B cell (primary cell): ENCODE measurements around the gene COL19A1.
"Not testable (repeated sequence)": the region's sequence is repeated elsewhere in the genome, so short reads cannot be mapped to it uniquely, and the experiment has no call there.

ENCODE experiments used
- CTCF ChIP-seq: fragments of 200-600 bp; IDR thresholded peaks from one replicate; pipeline ENCODE4 v1.8.0; 2022; ENCODE audit warnings: antibody characterized with exemption, mild to moderate bottlenecking
- EZH2 ChIP-seq: IDR thresholded peaks from 2 replicates; pipeline ENCODE4 v1.6.1; 2012; ENCODE audit warnings: borderline replicate concordance, low read depth, mild to moderate bottlenecking, moderate library complexity, low read length; ENCODE audit not compliant: insufficient read depth, poor library complexity, severe bottlenecking

GRCh38 chr6:69921066-69921465 is 54.7 kb downstream of the COL19A1 start:
- TF ChIP-seq CTCF, EZH2: not testable (repeated sequence)
